ENCODE measurements around the gene SLC22A3.
"Not testable (repeated sequence)": the region's sequence is repeated elsewhere in the genome, so short reads cannot be mapped to it uniquely, and the experiment has no call there.

The SLC22A3 gene

GRCh38 chr6:160348223-160349019 lies at the start of gene SLC22A3:
Gene SLC22A3, plus strand, starts transcription at chr6:160348378. Its CDS starts 42 bp downstream, at chr6:160348420.
- H3K27me3 Mint-ChIP-seq = peaks cover 26% of the 10 kb centered on the region
- H3K4me3 Mint-ChIP-seq = no peak within 1 kb of the TSS
- DNase-seq (ENCODE audit: low spot score in 2 of 2) = no peak
- H3K36me3 Mint-ChIP-seq = no peaks in the 10 kb centered on the region
- H3K27ac Mint-ChIP-seq = no peak within 1 kb of the TSS
- H3K9me3 Mint-ChIP-seq = no peaks in the 10 kb centered on the region
- H3K4me1 Mint-ChIP-seq = no peaks in the 10 kb centered on the region
- no peak for ATAC-seq (ENCODE audit: low read depth)

- H3K4me1 Mint-ChIP-seq = no peaks in the 10 kb centered on the region
- no peak overlapping the region for H3K27ac Mint-ChIP-seq
- no peak overlapping the region for H3K4me3 Mint-ChIP-seq
- peaks cover 5% of the 10 kb centered on the region for H3K27me3 Mint-ChIP-seq
- ATAC-seq (ENCODE audit: low read depth) (no peak), DNase-seq (ENCODE audit: low spot score in 2 of 2) (no peak)
- H3K9me3 Mint-ChIP-seq = peaks cover 10% of the 10 kb centered on the region
- H3K36me3 Mint-ChIP-seq = no peaks in the 10 kb centered on the region
These were observed 48.6 kb upstream of the SLC22A3 start for GRCh38 chr6:160299559-160299958.

GRCh38 chr6:160300076-160300695 lies 48.0 kb upstream of the SLC22A3 start:
- DNase-seq (ENCODE audit: low spot score in 2 of 2) (no peak), ATAC-seq (ENCODE audit: low read depth) (no peak)
- H3K9me3 Mint-ChIP-seq = peaks cover 11% of the 10 kb centered on the region
- H3K36me3 Mint-ChIP-seq = no peaks in the 10 kb centered on the region
- no peak overlapping the region for H3K27ac Mint-ChIP-seq
- no peaks in the 10 kb centered on the region for H3K4me1 Mint-ChIP-seq
- peaks cover 7% of the 10 kb centered on the region for H3K27me3 Mint-ChIP-seq
- H3K4me3 Mint-ChIP-seq = no peak overlapping the region

- H3K27ac Mint-ChIP-seq = no peak overlapping the region
- H3K9me3 Mint-ChIP-seq = peaks cover 11% of the 10 kb centered on the region
These were observed 46.8 kb upstream of the SLC22A3 start for GRCh38 chr6:160301339-160301738.

GRCh38 chr6:160302431-160303082 lies 45.6 kb upstream of the SLC22A3 start:
- H3K27ac Mint-ChIP-seq; ATAC-seq (ENCODE audit: low read depth); H3K4me3 Mint-ChIP-seq; H3K4me1 Mint-ChIP-seq; H3K27me3 Mint-ChIP-seq; H3K36me3 Mint-ChIP-seq; DNase-seq (ENCODE audit: low spot score in 2 of 2): not testable (repeated sequence)
- H3K9me3 Mint-ChIP-seq = peaks cover 11% of the 10 kb centered on the region

More at GRCh38 chr6:160301339-160301738, 46.8 kb upstream of the SLC22A3 start:
- no peaks in the 10 kb centered on the region for H3K4me1 Mint-ChIP-seq
- no peak for ATAC-seq (ENCODE audit: low read depth)
- DNase-seq (ENCODE audit: low spot score in 2 of 2) = no peak
- no peaks in the 10 kb centered on the region for H3K36me3 Mint-ChIP-seq
- H3K4me3 Mint-ChIP-seq = no peak overlapping the region
- peaks cover 4% of the 10 kb centered on the region for H3K27me3 Mint-ChIP-seq

GRCh38 chr6:160303806-160304205 lies 44.4 kb upstream of the SLC22A3 start:
- ATAC-seq (ENCODE audit: low read depth) = no peak

GRCh38 chr6:160305926-160306713 lies 42.1 kb upstream of the SLC22A3 start:
- no peak for DNase-seq (ENCODE audit: low spot score in 2 of 2)
- H3K27me3 Mint-ChIP-seq = peaks cover 4% of the 10 kb centered on the region
- H3K4me3 Mint-ChIP-seq = no peak overlapping the region
- peaks cover 1% of the 10 kb centered on the region for H3K36me3 Mint-ChIP-seq
- no peaks in the 10 kb centered on the region for H3K4me1 Mint-ChIP-seq
- H3K27ac Mint-ChIP-seq = no peak overlapping the region
- peaks cover 21% of the 10 kb centered on the region for H3K9me3 Mint-ChIP-seq
- ATAC-seq (ENCODE audit: low read depth) = no peak

More at GRCh38 chr6:160303806-160304205, 44.4 kb upstream of the SLC22A3 start:
- Mint-ChIP-seq H3K27me3 (peaks cover 4% of the 10 kb centered on the region), H3K9me3 (peaks cover 13% of the 10 kb centered on the region), H3K36me3 (no peaks in the 10 kb centered on the region), H3K4me3 (no peak overlapping the region), H3K4me1 (no peaks in the 10 kb centered on the region), H3K27ac (no peak overlapping the region)
- no peak for DNase-seq (ENCODE audit: low spot score in 2 of 2)

GRCh38 chr6:160309718-160310117 lies 38.5 kb upstream of the SLC22A3 start:
- H3K36me3 Mint-ChIP-seq = peaks cover 4% of the 10 kb centered on the region
- H3K27me3 Mint-ChIP-seq = peaks cover 2% of the 10 kb centered on the region
- H3K9me3 Mint-ChIP-seq = peaks cover 21% of the 10 kb centered on the region
- no peak overlapping the region for H3K27ac Mint-ChIP-seq
- no peak for ATAC-seq (ENCODE audit: low read depth)
- no peak overlapping the region for H3K4me3 Mint-ChIP-seq
- DNase-seq (ENCODE audit: low spot score in 2 of 2) = no peak
- H3K4me1 Mint-ChIP-seq = no peaks in the 10 kb centered on the region

GRCh38 chr6:160312900-160313299 lies 35.3 kb upstream of the SLC22A3 start:
- no peaks in the 10 kb centered on the region for H3K27me3 Mint-ChIP-seq

GRCh38 chr6:160315310-160315709 lies 32.9 kb upstream of the SLC22A3 start:
- DNase-seq (ENCODE audit: low spot score in 2 of 2) = no peak
- H3K27me3 Mint-ChIP-seq = peaks cover 2% of the 10 kb centered on the region
- no peaks in the 10 kb centered on the region for H3K4me1 Mint-ChIP-seq
- ATAC-seq (ENCODE audit: low read depth) = no peak
- peaks cover 4% of the 10 kb centered on the region for H3K36me3 Mint-ChIP-seq
- no peak overlapping the region for H3K27ac Mint-ChIP-seq
- H3K9me3 Mint-ChIP-seq = peaks cover 13% of the 10 kb centered on the region
- no peak overlapping the region for H3K4me3 Mint-ChIP-seq

More at GRCh38 chr6:160312900-160313299, 35.3 kb upstream of the SLC22A3 start:
- no peak overlapping the region for H3K27ac Mint-ChIP-seq
- H3K36me3 Mint-ChIP-seq = peaks cover 4% of the 10 kb centered on the region
- no peaks in the 10 kb centered on the region for H3K4me1 Mint-ChIP-seq
- no peak for ATAC-seq (ENCODE audit: low read depth)
- no peak for DNase-seq (ENCODE audit: low spot score in 2 of 2)
- no peak overlapping the region for H3K4me3 Mint-ChIP-seq
- peaks cover 21% of the 10 kb centered on the region for H3K9me3 Mint-ChIP-seq

- H3K27ac Mint-ChIP-seq = no peak overlapping the region
- H3K4me3 Mint-ChIP-seq = no peak overlapping the region
- peaks cover 2% of the 10 kb centered on the region for H3K36me3 Mint-ChIP-seq
- no peak for ATAC-seq (ENCODE audit: low read depth)
- DNase-seq (ENCODE audit: low spot score in 2 of 2) = no peak
- no peaks in the 10 kb centered on the region for H3K4me1 Mint-ChIP-seq
- peaks cover 12% of the 10 kb centered on the region for H3K9me3 Mint-ChIP-seq
- H3K27me3 Mint-ChIP-seq = peaks cover 2% of the 10 kb centered on the region
These were observed 31.9 kb upstream of the SLC22A3 start for GRCh38 chr6:160316261-160316660.

GRCh38 chr6:160319246-160319645 lies 28.9 kb upstream of the SLC22A3 start:
- Mint-ChIP-seq H3K27ac (no peak overlapping the region), H3K36me3 (peaks cover 2% of the 10 kb centered on the region), H3K27me3 (peaks cover 4% of the 10 kb centered on the region), H3K9me3 (peaks cover 8% of the 10 kb centered on the region), H3K4me3 (no peak overlapping the region), H3K4me1 (no peaks in the 10 kb centered on the region)
- DNase-seq (ENCODE audit: low spot score in 2 of 2) = no peak
- no peak for ATAC-seq (ENCODE audit: low read depth)

- peaks cover 6% of the 10 kb centered on the region for H3K27me3 Mint-ChIP-seq
- ATAC-seq (ENCODE audit: low read depth) = no peak
- no peak for DNase-seq (ENCODE audit: low spot score in 2 of 2)
- peaks cover 8% of the 10 kb centered on the region for H3K9me3 Mint-ChIP-seq
- H3K4me1 Mint-ChIP-seq = no peaks in the 10 kb centered on the region
- no peak overlapping the region for H3K4me3 Mint-ChIP-seq
- H3K36me3 Mint-ChIP-seq = peaks cover 2% of the 10 kb centered on the region
- no peak overlapping the region for H3K27ac Mint-ChIP-seq
These were observed 26.3 kb upstream of the SLC22A3 start for GRCh38 chr6:160321729-160322505.

All from memory B cell (primary cell).